ENCODE data around the gene U2AF2. TPM values are rescaled to one million over a fixed set of nuclear protein-coding genes. Genes with fewer than 3 reads are reported as not detected.
A peak's percentile ranks its signal among the peaks of the same experiment; 100 is the strongest.

Gene U2AF2
- total and polyA plus RNA-seq, 9 of the 15 experiments (the other 6 are each of a cell fraction or from before 2014, with no cell fraction given): 3.0 to 331 (median 157) TPM

GRCh38 chr19:55672418-55672817, 17.6 kb downstream of the U2AF2 start (continued):
- TF ChIP-seq, protein P1, sequence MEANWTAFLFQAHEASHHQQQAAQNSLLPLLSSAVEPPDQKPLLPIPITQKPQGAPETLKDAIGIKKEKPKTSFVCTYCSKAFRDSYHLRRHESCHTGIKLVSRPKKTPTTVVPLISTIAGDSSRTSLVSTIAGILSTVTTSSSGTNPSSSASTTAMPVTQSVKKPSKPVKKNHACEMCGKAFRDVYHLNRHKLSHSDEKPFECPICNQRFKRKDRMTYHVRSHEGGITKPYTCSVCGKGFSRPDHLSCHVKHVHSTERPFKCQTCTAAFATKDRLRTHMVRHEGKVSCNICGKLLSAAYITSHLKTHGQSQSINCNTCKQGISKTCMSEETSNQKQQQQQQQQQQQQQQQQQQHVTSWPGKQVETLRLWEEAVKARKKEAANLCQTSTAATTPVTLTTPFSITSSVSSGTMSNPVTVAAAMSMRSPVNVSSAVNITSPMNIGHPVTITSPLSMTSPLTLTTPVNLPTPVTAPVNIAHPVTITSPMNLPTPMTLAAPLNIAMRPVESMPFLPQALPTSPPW (CRISPR knock-in tag; IDR thresholded peaks at IDR 0.05): peak; percentile 90
- TF ChIP-seq PCBP1 (IDR thresholded peaks at IDR 0.05; ENCODE audit: low read depth, low read length, poor library complexity, severe bottlenecking) (no peak), THRAP3 (IDR thresholded peaks at IDR 0.05; ENCODE audit: borderline replicate concordance) (no peak), NCOR1 (IDR thresholded peaks at IDR 0.05) (peak; percentile 72), HCFC1 (IDR thresholded peaks at IDR 0.05; ENCODE audit: low read depth, low read length) (no peak), RCOR1 (IDR thresholded peaks at IDR 0.05; ENCODE audit: borderline replicate concordance in 1 of 2, low read depth in 2 of 2, low read length in 2 of 2) (peak; percentile 29 to 90; a peak in 2 of 4 replicates), JUND (IDR thresholded peaks at IDR 0.05; ENCODE audit: borderline replicate concordance, low read depth, low read length) (peak; percentile 15; the same call in 1 of the 2 replicates), JUND (tag; IDR thresholded peaks at IDR 0.05; ENCODE audit: borderline replicate concordance, low read depth, low read length) (no peak), SOX6 (IDR thresholded peaks at IDR 0.05) (peak; percentile 52; the same call in 1 of the 2 replicates), CBFA2T3 (IDR thresholded peaks at IDR 0.05) (peak; percentile 83), MIER1 (IDR thresholded peaks at IDR 0.05; ENCODE audit: low read depth) (no peak), LCOR (CRISPR knock-in tag; IDR thresholded peaks at IDR 0.05) (peak; percentile 39; the same call in 1 of the 2 replicates), SMC3 (conservative IDR thresholded peaks at IDR 0.05; ENCODE audit: insufficient read depth, low read depth, low read length) (no peak), E2F5 (CRISPR knock-in tag; IDR thresholded peaks at IDR 0.05) (no peak), POLR2AphosphoS5 (IDR thresholded peaks at IDR 0.05; ENCODE audit: control insufficient read depth, insufficient read depth, low read depth, low read length) (0 out of 2 replicates have a peak, but pooled peaks have one; percentile 18), ZNF395 (CRISPR knock-in tag; IDR thresholded peaks at IDR 0.05) (peak; percentile 50; the same call in 1 of the 2 replicates), CREB1 (IDR thresholded peaks at IDR 0.05) (0 out of 2 replicates have a peak, but pooled peaks have one; percentile 10), CREB1 (CRISPR knock-in tag; IDR thresholded peaks at IDR 0.05) (no peak), TFAP4 (CRISPR knock-in tag; IDR thresholded peaks at IDR 0.05; ENCODE audit: borderline replicate concordance) (no peak), KDM5B (IDR thresholded peaks at IDR 0.05; ENCODE audit: insufficient replicate concordance, low read depth, low read length) (no peak), CBFA2T2 (conservative IDR thresholded peaks at IDR 0.05) (peak; percentile 60)

Measured in K562 (cell line).